HEK293 (cell line): Measurements from ENCODE around the gene MRPL14.

Experiments
- CTCF ChIA-PET: fragments of 350-600 bp; formaldehyde crosslinking; extraction: SDS; loops from one replicate; lab custom pipeline; 2021; ENCODE audit warnings: antibody characterized with exemption; lab: Yijun Ruan, JAX
- POLR2A ChIA-PET: fragments of 300-600 bp; formaldehyde crosslinking; extraction: SDS; loops from one replicate; lab custom pipeline; 2020; ENCODE audit warnings: antibody characterized with exemption, inconsistent platforms; lab: Yijun Ruan, JAX
- H3K27ac ChIP-seq: fragments of 200-500 bp; sonication (Bioruptor generic); 2 replicates; pipeline ENCODE4 v1.5.1; 2014; ENCODE audit warnings: low read depth, low read length, control low read depth, inconsistent platforms; ENCODE audit errors: extremely low read depth
- H3K36me3 ChIP-seq, 2 experiments: fragments of 200-500 bp in 1 of 2; sonication (Bioruptor generic) in 1 of 2; 1 replicate in 1 of 2; 2 replicates in 1 of 2; pipeline ENCODE4 v1.5.1; 2014 to 2017; ENCODE audit warnings: inconsistent platforms in 2 of 2, low read length in 2 of 2; ENCODE audit not compliant: control insufficient read depth in 2 of 2, insufficient read depth in 1 of 2
- H3K4me1 ChIP-seq: fragments of 200-500 bp; sonication (Bioruptor generic); 2 replicates; pipeline ENCODE4 v1.5.1; 2014; ENCODE audit warnings: mild to moderate bottlenecking, low read length, inconsistent platforms; ENCODE audit not compliant: control insufficient read depth, insufficient read depth
- H3K4me3 ChIP-seq: 2 replicates; pipeline ENCODE4 v1.5.1; 2011; ENCODE audit warnings: low read depth, mild to moderate bottlenecking, control low read depth, low read length, moderate library complexity
- H3K9me3 ChIP-seq: fragments of 200-500 bp; sonication (Bioruptor generic); 2 replicates; pipeline ENCODE4 v1.5.1; 2014; ENCODE audit warnings: low read depth, low read length, inconsistent platforms; ENCODE audit not compliant: control insufficient read depth, insufficient read depth
- KLF16 ChIP-seq: fragments of 450-650 bp; formaldehyde crosslinking; IDR thresholded peaks from 2 replicates; pipeline ENCODE4 v1.5.1; 2017; ENCODE audit warnings: missing biosample characterization, missing genetic modification characterization
- WT1 ChIP-seq: fragments of 450-650 bp; formaldehyde crosslinking; IDR thresholded peaks from 2 replicates; pipeline ENCODE4 v1.5.1; 2016; ENCODE audit warnings: missing biosample characterization, missing genetic modification characterization
- ZNF23 ChIP-seq: fragments of 450-650 bp; formaldehyde crosslinking; IDR thresholded peaks from 2 replicates; pipeline ENCODE4 v1.5.1; 2016; ENCODE audit warnings: missing biosample characterization, missing genetic modification characterization, borderline replicate concordance
- ZNF394 ChIP-seq: fragments of 450-650 bp; formaldehyde crosslinking; IDR thresholded peaks from 2 replicates; pipeline ENCODE4 v1.5.1; 2016; ENCODE audit warnings: missing biosample characterization, missing genetic modification characterization, mild to moderate bottlenecking, moderate library complexity, borderline replicate concordance
- ZNF404 ChIP-seq: fragments of 450-650 bp; formaldehyde crosslinking; IDR thresholded peaks from 2 replicates; pipeline ENCODE4 v1.5.1; 2017; ENCODE audit warnings: missing biosample characterization, missing genetic modification characterization
- TF ChIP-seq, protein P1 (sequence below): fragments of 450-650 bp; IDR thresholded peaks from 2 replicates; pipeline ENCODE4 v1.5.1; 2018; ENCODE audit warnings: missing biosample characterization, missing genetic modification characterization
- TF ChIP-seq, protein P2 (sequence below): fragments of 450-650 bp; formaldehyde crosslinking; IDR thresholded peaks from 2 replicates; pipeline ENCODE4 v1.5.1; 2017; ENCODE audit warnings: missing biosample characterization, missing genetic modification characterization
- TF ChIP-seq, protein P3 (sequence below): fragments of 450-650 bp; formaldehyde crosslinking; IDR thresholded peaks from 2 replicates; pipeline ENCODE4 v1.5.1; 2016; ENCODE audit warnings: missing biosample characterization, missing genetic modification characterization, borderline replicate concordance
- TF ChIP-seq, protein P4 (sequence below): fragments of 450-650 bp; formaldehyde crosslinking; IDR thresholded peaks from 2 replicates; pipeline ENCODE4 v1.5.1; 2016; ENCODE audit warnings: missing biosample characterization, missing genetic modification characterization, borderline replicate concordance
- TF ChIP-seq, protein P5 (sequence below): fragments of 450-650 bp; formaldehyde crosslinking; IDR thresholded peaks from 2 replicates; pipeline ENCODE4 v1.5.1; 2016; ENCODE audit warnings: missing biosample characterization, missing genetic modification characterization, low read depth

The MRPL14 gene

DNA sequence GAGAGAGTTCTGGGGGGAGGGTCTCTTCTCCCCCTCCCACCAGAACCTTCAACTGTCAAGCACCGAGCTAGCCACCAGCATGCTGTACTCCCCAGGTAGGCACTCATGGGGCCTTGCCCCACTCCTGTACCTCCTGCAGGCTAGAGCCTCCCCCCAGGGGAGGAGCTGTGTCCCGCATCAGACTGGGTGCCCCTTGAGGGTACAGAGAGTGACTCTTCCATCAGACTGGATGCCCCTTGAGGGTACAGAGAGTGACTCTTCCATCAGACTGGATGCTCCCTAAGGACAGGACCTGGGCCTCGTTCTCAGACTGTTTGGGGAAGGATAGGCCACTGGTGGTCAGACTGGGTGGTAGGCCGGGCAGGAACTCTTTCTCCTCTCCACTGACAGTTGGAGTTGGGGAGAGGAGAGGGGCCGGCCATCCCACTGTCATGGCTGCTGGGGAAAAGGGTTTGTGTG, 31.5 kb upstream of the MRPL14 start, which contains the start of gene CAPN11 (continued):
- TF ChIP-seq, protein P1, sequence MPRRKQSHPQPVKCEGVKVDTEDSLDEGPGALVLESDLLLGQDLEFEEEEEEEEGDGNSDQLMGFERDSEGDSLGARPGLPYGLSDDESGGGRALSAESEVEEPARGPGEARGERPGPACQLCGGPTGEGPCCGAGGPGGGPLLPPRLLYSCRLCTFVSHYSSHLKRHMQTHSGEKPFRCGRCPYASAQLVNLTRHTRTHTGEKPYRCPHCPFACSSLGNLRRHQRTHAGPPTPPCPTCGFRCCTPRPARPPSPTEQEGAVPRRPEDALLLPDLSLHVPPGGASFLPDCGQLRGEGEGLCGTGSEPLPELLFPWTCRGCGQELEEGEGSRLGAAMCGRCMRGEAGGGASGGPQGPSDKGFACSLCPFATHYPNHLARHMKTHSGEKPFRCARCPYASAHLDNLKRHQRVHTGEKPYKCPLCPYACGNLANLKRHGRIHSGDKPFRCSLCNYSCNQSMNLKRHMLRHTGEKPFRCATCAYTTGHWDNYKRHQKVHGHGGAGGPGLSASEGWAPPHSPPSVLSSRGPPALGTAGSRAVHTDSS (tag by site-specific recombination): no peak
- TF ChIP-seq, protein P2, sequence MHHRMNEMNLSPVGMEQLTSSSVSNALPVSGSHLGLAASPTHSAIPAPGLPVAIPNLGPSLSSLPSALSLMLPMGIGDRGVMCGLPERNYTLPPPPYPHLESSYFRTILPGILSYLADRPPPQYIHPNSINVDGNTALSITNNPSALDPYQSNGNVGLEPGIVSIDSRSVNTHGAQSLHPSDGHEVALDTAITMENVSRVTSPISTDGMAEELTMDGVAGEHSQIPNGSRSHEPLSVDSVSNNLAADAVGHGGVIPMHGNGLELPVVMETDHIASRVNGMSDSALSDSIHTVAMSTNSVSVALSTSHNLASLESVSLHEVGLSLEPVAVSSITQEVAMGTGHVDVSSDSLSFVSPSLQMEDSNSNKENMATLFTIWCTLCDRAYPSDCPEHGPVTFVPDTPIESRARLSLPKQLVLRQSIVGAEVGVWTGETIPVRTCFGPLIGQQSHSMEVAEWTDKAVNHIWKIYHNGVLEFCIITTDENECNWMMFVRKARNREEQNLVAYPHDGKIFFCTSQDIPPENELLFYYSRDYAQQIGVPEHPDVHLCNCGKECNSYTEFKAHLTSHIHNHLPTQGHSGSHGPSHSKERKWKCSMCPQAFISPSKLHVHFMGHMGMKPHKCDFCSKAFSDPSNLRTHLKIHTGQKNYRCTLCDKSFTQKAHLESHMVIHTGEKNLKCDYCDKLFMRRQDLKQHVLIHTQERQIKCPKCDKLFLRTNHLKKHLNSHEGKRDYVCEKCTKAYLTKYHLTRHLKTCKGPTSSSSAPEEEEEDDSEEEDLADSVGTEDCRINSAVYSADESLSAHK (tag by site-specific recombination): no peak
- TF ChIP-seq, protein P3, sequence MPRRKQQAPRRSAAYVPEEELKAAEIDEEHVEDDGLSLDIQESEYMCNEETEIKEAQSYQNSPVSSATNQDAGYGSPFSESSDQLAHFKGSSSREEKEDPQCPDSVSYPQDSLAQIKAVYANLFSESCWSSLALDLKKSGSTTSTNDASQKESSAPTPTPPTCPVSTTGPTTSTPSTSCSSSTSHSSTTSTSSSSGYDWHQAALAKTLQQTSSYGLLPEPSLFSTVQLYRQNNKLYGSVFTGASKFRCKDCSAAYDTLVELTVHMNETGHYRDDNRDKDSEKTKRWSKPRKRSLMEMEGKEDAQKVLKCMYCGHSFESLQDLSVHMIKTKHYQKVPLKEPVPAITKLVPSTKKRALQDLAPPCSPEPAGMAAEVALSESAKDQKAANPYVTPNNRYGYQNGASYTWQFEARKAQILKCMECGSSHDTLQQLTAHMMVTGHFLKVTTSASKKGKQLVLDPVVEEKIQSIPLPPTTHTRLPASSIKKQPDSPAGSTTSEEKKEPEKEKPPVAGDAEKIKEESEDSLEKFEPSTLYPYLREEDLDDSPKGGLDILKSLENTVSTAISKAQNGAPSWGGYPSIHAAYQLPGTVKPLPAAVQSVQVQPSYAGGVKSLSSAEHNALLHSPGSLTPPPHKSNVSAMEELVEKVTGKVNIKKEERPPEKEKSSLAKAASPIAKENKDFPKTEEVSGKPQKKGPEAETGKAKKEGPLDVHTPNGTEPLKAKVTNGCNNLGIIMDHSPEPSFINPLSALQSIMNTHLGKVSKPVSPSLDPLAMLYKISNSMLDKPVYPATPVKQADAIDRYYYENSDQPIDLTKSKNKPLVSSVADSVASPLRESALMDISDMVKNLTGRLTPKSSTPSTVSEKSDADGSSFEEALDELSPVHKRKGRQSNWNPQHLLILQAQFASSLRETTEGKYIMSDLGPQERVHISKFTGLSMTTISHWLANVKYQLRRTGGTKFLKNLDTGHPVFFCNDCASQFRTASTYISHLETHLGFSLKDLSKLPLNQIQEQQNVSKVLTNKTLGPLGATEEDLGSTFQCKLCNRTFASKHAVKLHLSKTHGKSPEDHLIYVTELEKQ (tag by site-specific recombination): no peak
- TF ChIP-seq, protein P4, sequence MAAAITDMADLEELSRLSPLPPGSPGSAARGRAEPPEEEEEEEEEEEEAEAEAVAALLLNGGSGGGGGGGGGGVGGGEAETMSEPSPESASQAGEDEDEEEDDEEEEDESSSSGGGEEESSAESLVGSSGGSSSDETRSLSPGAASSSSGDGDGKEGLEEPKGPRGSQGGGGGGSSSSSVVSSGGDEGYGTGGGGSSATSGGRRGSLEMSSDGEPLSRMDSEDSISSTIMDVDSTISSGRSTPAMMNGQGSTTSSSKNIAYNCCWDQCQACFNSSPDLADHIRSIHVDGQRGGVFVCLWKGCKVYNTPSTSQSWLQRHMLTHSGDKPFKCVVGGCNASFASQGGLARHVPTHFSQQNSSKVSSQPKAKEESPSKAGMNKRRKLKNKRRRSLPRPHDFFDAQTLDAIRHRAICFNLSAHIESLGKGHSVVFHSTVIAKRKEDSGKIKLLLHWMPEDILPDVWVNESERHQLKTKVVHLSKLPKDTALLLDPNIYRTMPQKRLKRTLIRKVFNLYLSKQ (tag by site-specific recombination): no peak
- TF ChIP-seq, all 188 proteins: peak for 0

DNA sequence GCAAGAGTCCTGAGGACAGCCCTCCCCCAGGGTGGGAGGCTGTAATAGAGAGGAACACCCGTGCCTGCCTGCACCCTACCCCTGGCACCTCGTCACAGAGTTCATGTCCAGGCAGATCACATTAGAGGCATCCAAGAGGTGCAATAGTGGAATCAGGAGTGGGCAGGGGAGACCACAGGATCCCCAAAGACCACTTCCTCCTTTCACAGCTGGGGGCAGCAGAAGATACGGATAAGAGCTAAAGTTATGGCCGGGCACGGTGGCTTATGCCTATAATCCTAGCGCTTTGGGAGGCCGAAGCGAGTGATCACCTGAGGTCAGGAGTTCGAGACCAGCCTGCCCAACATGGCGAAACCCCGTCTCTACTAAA, 29.9 kb upstream of the MRPL14 start:
- peaks cover 3% of the 10 kb centered on the region; the same call in 1 of the 2 replicates for H3K4me1 ChIP-seq
- no peaks in the 10 kb centered on the region for H3K9me3 ChIP-seq
- peaks cover 0 to 14% of the 10 kb centered on the region in 2 experiments; a peak in 1 of 3 replicates for H3K36me3 ChIP-seq
- H3K4me3 ChIP-seq: no peak overlapping the region
- ChIA-PET CTCF (interaction anchor here (0.6 to 2.5 kb wide), 9 partner anchors 16 to 504 kb away, joined by 3 to 11 read pairs (median 3); no protein-coding TSS in a partner anchor), POLR2A (interaction anchor here (0.5 to 1.9 kb wide), 4 partner anchors 65 to 233 kb away, joined by 3 to 9 read pairs (median 4); partner anchors contain the start of genes HSP90AB1 and SLC35B2)
- H3K27ac ChIP-seq: no peak overlapping the region
- no peak for TF ChIP-seq ZNF394 (tag by site-specific recombination)
- TF ChIP-seq, protein P5, sequence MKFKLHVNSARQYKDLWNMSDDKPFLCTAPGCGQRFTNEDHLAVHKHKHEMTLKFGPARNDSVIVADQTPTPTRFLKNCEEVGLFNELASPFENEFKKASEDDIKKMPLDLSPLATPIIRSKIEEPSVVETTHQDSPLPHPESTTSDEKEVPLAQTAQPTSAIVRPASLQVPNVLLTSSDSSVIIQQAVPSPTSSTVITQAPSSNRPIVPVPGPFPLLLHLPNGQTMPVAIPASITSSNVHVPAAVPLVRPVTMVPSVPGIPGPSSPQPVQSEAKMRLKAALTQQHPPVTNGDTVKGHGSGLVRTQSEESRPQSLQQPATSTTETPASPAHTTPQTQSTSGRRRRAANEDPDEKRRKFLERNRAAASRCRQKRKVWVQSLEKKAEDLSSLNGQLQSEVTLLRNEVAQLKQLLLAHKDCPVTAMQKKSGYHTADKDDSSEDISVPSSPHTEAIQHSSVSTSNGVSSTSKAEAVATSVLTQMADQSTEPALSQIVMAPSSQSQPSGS: no peak
- TF ChIP-seq ZNF404 (tag by site-specific recombination): no peak
- no peak for TF ChIP-seq KLF16 (tag by site-specific recombination)
- no peak for TF ChIP-seq WT1
- no peak for TF ChIP-seq ZNF23
